HG03457 (cell line): Measurements from ENCODE around the gene SYTL2.
"Not testable (repeated sequence)": the region's sequence is repeated elsewhere in the genome, so short reads cannot be mapped to it uniquely, and the experiment has no call there.

Source experiments
- ATAC-seq: cut with Tn5 transposase; IDR thresholded peaks from one replicate; pipeline ENCODE4 v1.9.1; 2021; ENCODE audit warnings: moderate number of reproducible peaks; ENCODE audit not compliant: unreplicated experiment

SYTL2 gene, protein sequence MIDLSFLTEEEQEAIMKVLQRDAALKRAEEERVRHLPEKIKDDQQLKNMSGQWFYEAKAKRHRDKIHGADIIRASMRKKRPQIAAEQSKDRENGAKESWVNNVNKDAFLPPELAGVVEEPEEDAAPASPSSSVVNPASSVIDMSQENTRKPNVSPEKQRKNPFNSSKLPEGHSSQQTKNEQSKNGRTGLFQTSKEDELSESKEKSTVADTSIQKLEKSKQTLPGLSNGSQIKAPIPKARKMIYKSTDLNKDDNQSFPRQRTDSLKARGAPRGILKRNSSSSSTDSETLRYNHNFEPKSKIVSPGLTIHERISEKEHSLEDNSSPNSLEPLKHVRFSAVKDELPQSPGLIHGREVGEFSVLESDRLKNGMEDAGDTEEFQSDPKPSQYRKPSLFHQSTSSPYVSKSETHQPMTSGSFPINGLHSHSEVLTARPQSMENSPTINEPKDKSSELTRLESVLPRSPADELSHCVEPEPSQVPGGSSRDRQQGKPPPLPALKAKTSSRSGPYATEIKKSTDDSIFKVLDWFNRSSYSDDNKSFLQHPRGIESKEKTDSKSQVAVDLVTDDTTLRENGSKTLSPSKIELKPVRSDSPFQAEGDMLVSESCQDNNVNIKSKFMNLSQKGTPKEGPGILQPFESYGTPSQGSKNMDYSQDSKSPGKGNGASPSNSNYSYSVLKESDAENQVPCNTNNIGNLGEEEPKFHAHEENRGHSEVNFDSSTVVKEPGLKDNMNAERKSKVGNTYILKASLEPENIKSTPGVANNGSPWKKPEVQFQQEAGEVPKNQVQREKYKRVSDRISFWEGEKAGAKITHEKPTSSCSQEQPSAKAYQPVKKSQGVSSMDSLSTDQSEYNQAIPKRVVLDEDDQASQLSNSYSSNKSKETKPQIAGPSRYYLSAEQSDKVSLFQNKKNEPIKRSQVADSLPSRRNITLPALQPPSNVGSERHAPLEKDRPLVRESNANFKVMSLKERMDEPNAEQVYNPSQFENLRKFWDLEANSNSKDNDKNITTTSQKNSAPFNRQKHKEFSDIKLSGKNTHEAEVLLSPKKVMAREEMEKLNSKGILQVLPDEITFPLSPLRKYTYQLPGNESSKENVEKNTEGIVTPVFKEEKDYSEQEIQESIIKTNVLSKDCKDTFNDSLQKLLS (N-terminal part only)

DNA sequence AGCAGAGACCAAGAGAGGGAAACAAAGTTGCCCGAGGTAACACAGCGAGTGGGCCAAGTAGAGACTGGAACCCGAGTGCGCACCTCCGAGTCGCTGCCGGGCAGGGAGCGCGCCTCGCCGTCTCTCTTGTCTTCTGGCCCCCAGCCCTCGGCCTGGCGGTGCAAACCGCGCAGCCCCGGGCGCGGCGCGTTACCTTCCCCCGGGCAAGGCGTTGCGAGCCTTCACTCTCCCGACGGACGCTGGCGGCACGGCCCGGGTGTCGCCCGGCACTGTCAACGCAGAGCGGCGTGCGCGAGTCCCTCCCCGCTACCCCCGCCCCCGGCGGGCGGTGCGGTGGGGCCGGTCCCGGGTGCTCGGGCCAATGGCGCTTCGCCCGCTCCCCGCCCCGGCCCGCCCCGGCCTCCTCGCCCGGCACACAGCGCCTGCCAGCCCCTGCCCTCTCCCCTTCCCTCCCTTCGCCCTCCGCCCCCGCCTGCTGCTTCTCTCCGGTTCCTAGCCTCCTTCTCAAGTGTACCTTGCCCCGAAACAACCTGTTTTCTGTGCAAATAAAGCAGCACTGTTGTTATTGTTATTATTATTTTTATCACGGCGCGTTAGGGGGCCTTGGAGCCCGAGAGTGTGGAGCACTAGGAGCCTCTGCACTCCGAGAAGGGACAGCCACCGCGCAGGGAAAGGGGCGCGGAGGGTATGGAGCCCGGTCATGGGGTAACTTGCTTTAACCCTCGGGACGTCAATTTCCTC lies at the start of gene SYTL2:
SYTL2 (minus strand) TSS at position 271 of the 741 bp plus-strand sequence. CDS start 53,416 bp downstream, outside the sequence.
- peak; percentile 74 for ATAC-seq

DNA sequence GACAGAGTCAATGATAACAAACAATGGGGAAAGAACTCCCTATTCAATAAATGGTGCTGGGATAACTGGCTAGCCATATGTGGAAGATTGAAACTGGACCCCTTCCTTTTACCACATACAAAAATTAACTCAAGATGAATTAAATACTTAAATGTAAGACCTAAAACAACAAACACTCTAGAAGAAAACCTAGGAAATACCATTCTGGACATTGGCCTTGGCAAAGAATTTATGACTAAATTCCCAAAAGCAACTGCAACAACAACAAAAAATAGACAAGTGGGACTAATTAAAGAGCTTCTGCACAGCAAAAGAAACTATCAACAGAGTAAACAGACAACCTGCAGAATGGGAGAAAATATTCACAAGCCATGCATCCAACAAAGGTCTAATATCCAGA lies 48.6 kb upstream of the SYTL2 start:
- ATAC-seq = not testable (repeated sequence)

- no peak for ATAC-seq
Measured at GRCh38 chr11:85857098-85857497, 46.2 kb upstream of the SYTL2 start.

DNA sequence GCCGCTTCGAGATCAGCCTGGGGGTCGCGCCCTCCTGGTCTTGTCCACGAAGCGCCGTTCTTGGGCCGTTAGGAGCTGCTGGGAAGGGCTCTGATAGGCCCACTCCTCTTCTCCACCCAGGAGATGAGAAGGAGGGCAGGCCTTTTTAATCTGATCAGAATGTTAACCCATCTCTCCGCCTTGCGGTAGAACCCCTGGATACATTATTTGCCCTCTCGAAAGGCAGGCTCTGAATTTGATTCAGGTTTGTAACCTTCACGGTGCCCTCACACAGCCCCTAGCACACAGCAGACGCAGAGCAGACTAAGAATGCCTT lies 44.4 kb upstream of the SYTL2 start, which contains the start of gene CCDC83:
CCDC83 (plus strand) TSS at position 43 of the 316 bp plus-strand sequence. CDS start 9,741 bp downstream, outside the sequence.
- ATAC-seq = no peak

DNA sequence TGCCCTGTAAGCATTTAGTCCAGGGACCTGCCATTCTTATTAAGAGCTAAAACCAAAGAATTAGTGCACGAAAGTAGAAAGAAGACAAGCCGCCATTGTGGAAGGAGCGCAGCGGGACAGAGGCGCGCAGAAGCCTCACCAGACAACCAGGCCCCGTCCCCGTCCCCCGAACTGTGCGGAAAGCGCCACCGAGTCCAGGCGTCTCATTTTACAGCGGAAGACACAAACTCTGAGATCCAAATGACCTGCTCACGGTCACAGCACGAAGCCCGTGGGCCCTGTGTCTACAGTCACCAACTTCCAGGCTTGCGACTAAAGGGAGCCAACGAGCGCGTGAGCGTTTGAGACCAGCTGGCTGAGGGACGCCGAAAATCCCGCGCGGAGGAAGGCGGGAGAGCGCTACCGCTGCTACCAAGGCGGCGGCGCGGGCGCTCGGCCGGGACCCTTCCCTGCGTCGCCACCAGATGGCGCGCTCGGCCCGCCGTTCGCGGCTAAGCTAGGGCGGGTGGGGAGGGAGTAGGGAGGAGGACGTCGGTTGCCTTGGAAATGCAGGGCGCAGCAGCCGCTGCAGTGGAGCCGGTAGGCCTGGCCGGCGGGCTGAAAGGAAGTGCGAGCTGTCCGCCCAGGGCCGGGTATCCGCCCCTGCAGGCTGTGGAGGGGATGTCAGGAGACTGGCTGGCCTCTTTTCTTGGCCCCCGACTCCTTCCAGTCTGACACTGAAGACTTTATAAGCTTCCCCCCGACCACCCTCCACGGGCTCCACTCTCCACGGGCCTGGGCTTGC lies 43.8 kb upstream of the SYTL2 start:
- ATAC-seq = peak; percentile 100

DNA sequence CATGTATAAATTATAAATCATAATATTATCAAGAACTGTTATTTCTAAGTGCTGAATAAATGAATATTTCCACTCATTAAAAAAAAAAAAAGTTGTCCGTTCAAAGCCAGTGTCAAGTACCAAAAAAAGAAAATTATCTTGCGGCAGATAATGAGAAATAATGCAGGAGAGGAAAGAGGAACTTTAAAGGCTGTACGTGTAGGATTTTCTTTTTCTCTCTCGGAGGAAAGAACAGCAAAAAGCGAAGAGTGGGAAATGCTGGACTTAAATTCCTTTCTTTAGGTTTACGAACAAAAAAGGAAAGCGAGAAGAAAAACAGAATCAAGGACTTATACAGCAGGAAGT lies 43.2 kb upstream of the SYTL2 start:
- no peak for ATAC-seq

DNA sequence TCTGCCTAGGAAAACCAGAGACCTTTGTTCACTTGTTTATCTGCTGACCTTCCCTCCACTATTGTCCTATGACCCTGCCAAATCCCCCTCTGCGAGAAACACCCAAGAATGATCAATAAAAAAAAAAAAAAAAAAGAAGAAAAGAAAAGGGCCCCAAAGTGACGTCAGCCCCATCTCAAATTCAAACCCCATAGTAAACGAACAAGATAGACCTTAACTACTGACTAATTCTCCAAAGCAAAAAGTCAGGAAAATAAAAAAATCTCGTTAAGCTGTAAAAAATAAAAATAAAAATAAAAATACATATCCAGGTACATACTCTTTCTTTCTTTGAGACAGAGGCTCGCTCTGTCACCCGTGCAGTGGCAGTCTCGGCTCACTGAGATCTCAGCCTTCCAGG lies 42.6 kb upstream of the SYTL2 start:
- ATAC-seq = not testable (repeated sequence)

GRCh38 chr11:85852754-85853153 lies 41.8 kb upstream of the SYTL2 start:
- not testable (repeated sequence) for ATAC-seq

DNA sequence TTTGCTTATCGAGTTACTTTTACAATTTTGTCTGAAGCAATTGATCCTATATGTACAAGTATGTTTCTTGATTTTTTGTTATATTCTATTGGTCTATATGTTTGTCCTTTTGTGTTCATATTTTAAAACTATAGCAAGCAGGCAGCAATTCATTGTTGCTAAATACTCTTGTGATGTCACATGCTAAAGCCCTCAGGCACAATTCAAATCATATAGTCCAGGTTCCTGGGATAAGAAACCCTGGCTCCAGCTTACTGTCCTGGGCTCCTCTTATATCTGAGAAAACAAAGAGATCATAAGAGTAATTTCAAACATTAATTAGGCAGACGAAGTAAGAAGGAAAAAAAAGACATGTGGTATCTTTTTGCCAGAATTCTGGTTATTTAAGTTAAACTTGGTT lies 37.6 kb upstream of the SYTL2 start:
- ATAC-seq = no peak

DNA sequence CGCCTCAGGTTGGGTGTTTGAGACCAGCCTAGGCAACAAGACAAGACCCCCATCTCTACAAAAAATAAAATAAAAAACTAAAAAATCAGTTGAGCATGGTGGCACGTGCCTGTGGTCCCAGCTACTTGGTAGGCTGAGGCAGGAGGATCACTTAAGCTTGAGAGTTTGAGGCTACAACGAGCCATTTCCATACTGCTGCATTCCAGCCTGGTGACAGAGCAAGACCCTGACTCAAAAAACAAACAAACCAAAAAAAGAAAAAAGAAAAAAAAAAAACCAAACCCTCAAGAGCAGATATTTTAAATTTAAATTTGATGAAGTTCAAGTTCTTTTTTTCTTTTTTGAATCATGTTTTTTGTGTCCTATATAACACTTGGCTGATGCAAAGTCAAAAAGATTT lies 37.1 kb upstream of the SYTL2 start:
- no peak for ATAC-seq

GRCh38 chr11:85847436-85847835 lies 36.5 kb upstream of the SYTL2 start:
- ATAC-seq = no peak

DNA sequence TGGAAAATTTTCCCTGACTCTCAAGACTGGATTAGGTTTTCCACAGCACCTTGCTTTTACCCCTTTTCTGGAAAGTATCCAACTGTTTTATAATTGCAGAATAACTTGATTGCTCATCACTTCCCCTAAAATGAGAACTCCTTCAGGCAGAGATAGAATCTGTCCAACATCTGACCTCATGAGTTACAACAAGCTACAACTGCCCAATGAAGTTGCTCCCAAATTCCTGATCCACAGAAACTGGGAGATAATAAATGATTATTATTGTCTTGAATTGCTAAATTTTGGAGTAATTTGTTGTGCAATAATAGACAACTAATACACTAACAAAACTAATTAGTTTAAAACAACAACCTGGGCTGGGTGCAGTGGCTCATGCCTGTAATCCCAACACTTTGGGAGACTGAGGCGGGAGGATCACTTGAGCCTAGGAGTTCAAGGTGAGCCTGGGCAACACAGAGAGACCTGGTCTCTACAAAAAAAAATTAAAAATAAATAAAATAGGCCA lies 34.2 kb upstream of the SYTL2 start:
- ATAC-seq = no peak

DNA sequence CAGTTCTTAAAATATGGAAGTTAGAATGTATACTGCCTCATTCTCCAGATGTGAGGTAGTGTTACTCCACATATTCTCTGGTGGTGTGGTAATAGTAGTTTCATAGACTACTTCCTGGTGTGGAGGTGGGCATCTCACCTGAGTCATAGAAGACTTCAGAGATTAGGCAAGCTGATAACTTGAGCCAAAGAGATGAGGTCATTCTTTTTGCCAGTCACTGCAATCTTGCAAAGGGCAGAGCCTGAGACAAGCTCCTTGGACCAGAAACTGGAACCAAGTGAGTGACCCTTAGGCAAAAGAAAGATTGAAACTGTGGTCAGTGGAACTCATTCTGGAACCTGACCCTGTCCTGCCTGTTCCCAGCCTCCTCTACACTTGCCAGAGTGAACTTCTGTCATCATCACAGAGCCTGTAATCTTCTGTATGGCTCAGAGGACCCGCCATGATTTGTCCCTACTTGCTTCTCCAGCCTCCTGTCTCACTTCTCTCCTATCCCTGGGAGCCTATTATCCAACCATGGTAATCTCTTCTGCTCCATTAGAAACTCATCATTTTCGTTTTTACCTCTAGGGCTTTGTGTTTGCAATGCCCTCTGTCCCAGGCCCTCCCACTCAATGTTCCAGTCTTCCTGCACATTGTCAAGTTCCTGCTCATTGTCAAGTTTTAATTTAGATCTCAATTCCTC lies 33.6 kb upstream of the SYTL2 start:
- ATAC-seq = no peak

GRCh38 chr11:85843929-85844328 lies 33.0 kb upstream of the SYTL2 start:
- no peak for ATAC-seq

DNA sequence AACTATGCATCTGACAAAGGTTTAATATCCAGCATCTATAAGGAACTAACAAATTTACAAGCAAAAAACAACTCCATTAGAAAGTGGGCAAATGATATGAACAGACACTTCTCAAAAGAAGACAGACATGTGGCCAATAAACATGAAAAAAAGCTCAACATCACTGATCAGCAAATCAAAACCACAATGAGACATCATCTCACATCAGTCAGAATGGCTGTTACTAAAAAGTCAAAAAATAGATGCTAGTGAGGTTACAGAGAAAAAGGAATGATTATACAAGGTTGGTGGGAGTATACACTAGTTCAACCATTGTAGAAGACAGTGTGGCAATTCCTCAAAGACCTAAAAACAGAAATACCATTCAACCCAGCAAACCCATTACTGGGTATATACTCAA lies 30.0 kb upstream of the SYTL2 start:
- ATAC-seq = not testable (repeated sequence)

DNA sequence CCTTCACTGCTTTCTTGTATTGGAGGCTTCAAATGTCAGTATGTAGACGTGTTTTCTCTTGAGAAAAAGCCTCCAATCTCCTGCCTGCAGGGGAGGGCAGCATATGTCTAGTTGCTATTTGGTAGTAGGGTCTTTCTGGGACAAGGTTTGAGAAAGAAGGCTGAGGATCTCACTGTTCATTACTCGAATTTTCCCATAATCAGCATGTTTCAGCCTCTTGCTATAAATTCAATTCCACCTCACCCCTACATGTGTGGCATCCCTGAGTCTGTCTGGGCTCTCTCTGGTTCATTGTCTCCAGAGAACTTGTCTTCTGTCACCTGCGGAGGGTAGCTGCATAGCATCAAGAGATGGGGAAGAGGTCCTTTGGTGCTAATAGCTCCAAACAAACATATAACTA lies 24.8 kb upstream of the SYTL2 start:
- ATAC-seq = no peak

GRCh38 chr11:85835263-85835662 lies 24.3 kb upstream of the SYTL2 start:
- no peak for ATAC-seq

GRCh38 chr11:85831050-85831449 lies 20.1 kb upstream of the SYTL2 start:
- no peak for ATAC-seq

GRCh38 chr11:85829172-85829571 lies 18.2 kb upstream of the SYTL2 start:
- ATAC-seq = no peak
